Mesothelial cell of epicardium (in vitro differentiated cells): ENCODE results near the gene SLC24A3. TPM values are rescaled to one million over a fixed set of nuclear protein-coding genes. Genes with fewer than 3 reads are reported as not detected.

Experiments used
- DNase-seq, 2 experiments: peaks; one replicate each; pipeline ENCODE4 v3.0.0; 2021; ENCODE audit warnings: low spot score in 2 of 2; ENCODE audit not compliant: unreplicated experiment in 2 of 2
- H3K27ac Mint-ChIP-seq: 2 replicates; pipeline ENCODE4 v1.8.0; 2021; ENCODE audit warnings: mixed read lengths
- H3K27me3 Mint-ChIP-seq: 2 replicates; pipeline ENCODE4 v1.8.0; 2021; ENCODE audit warnings: low read depth, mixed read lengths
- H3K36me3 Mint-ChIP-seq: 2 replicates; pipeline ENCODE4 v1.8.0; 2021; ENCODE audit warnings: mixed read lengths
- H3K4me1 Mint-ChIP-seq: 2 replicates; pipeline ENCODE4 v1.8.0; 2021; ENCODE audit warnings: mixed read lengths
- H3K4me3 Mint-ChIP-seq: 2 replicates; pipeline ENCODE4 v1.8.0; 2021; ENCODE audit warnings: mild to moderate bottlenecking, moderate library complexity, mixed read lengths
- H3K9me3 Mint-ChIP-seq: 2 replicates; pipeline ENCODE4 v1.8.0; 2021; ENCODE audit warnings: mixed read lengths
- CTCF ChIP-seq: fragments of 200-600 bp; sonication (generic); IDR thresholded peaks from one replicate; pipeline ENCODE4 v1.5.0; 2021; ENCODE audit warnings: antibody characterized with exemption; ENCODE audit not compliant: unreplicated experiment
- total RNA-seq: library from RNA; stranded (reverse); gene quantifications from 3 replicates; pipeline ENCODE4 v1.2.1, GENCODE V29; 2021

The SLC24A3 gene
- total RNA-seq, 1 donor from 2014 or later: 3.2 TPM

DNA sequence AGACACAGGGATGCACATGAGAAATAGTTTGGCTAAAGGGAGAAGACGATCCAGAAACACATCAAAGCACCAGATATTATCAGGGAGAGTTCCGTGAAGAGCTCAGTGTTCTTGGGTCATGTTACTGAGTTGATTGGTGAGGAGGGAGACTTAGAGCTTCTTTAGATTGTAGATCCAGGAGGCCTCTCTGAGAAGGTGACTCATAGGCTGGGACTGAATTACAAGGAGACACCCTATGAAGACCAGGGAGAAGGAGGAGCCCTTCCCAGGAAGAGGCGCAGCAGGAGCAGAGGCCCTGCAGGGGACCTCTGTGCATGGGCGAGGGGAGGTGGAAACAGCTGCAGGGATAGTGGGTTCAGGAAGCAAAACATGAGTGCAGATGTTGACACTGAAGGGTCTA lies 196.5 kb downstream of the SLC24A3 start:
- H3K4me3 Mint-ChIP-seq: no peak overlapping the region
- no peak for DNase-seq
- peaks cover 4% of the 10 kb centered on the region for H3K9me3 Mint-ChIP-seq
- H3K4me1 Mint-ChIP-seq: peaks cover 39% of the 10 kb centered on the region
- no peaks in the 10 kb centered on the region for H3K27me3 Mint-ChIP-seq
- H3K36me3 Mint-ChIP-seq: no peaks in the 10 kb centered on the region
- H3K27ac Mint-ChIP-seq: peak overlapping the region; percentile 33
- TF ChIP-seq CTCF: no peak

DNA sequence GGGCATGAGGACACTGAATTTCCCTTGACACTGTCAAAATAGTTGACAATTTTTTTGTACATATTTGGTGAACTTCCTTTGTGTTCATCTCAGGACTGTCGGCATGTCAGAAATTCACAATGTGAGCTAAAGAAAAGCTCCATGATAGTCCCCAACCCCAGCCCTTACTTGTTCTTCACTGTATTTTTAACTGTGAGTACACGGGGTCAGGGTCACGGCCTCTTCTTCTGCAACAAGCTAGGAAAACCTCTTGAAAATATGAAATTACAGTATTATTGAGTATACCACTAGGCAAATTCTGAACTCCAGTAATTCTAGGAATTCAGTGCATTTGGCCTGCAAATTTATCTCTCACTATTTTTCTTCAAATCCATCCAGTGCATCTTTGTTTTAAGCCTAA lies 199.4 kb downstream of the SLC24A3 start:
- H3K27me3 Mint-ChIP-seq: no peaks in the 10 kb centered on the region
- peaks cover 4% of the 10 kb centered on the region for H3K9me3 Mint-ChIP-seq
- H3K4me1 Mint-ChIP-seq: peaks cover 21% of the 10 kb centered on the region
- DNase-seq: no peak
- H3K27ac Mint-ChIP-seq: no peak overlapping the region
- H3K4me3 Mint-ChIP-seq: no peak overlapping the region
- H3K36me3 Mint-ChIP-seq: no peaks in the 10 kb centered on the region
- TF ChIP-seq CTCF: no peak

DNA sequence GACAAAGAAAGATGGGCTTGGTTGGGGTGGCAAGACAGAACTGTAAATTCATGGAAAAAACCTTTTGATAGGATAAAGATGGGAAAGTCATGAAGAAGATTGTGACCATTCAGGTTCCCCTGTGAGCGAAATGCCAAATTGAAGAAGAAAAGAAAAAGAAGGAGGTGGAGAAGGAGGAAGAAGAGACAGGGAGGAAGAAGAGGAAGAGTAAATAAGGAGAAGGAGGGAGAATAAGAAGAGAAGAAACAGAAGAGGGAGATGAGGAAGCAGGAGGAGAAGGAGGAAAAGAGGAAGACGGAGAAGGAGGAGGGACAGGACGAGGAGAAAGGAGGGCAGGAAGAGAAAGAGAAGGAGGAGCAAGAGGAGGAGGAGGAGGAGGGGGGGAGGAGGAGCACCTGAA lies 199.8 kb downstream of the SLC24A3 start:
- no peak for DNase-seq
- H3K36me3 Mint-ChIP-seq: no peaks in the 10 kb centered on the region
- H3K9me3 Mint-ChIP-seq: peaks cover 4% of the 10 kb centered on the region
- H3K27ac Mint-ChIP-seq: no peak overlapping the region
- no peaks in the 10 kb centered on the region for H3K27me3 Mint-ChIP-seq
- no peak overlapping the region for H3K4me3 Mint-ChIP-seq
- TF ChIP-seq CTCF: no peak
- peaks cover 16% of the 10 kb centered on the region for H3K4me1 Mint-ChIP-seq

GRCh38 chr20:19414600-19414999 lies 202.2 kb downstream of the SLC24A3 start:
- no peaks in the 10 kb centered on the region for H3K27me3 Mint-ChIP-seq
- peaks cover 10% of the 10 kb centered on the region for H3K9me3 Mint-ChIP-seq
- H3K27ac Mint-ChIP-seq: no peak overlapping the region
- no peaks in the 10 kb centered on the region for H3K4me1 Mint-ChIP-seq
- H3K36me3 Mint-ChIP-seq: no peaks in the 10 kb centered on the region
- H3K4me3 Mint-ChIP-seq: no peak overlapping the region
- no peak for DNase-seq
- TF ChIP-seq CTCF: no peak

DNA sequence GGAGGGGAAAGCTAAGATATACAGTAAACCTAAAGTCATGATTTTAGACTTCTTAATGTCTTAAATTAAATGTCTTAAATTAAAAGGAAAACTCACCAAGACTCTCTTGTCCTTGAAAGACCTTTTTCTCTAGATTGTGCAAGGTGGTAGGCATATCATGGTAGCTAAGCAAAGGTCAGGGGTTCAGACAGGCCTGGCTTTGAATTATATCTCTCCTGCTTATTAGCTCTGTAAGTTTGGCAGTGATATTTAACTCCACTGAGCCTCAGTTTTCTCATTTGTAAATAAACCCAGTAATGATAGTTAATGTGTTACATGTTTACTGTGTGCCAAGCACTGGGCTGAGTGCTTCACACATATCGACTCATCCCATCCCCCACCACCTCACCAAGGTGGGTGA lies 203.3 kb downstream of the SLC24A3 start:
- H3K4me1 Mint-ChIP-seq: no peaks in the 10 kb centered on the region
- H3K4me3 Mint-ChIP-seq: no peak overlapping the region
- no peak for DNase-seq
- peaks cover 6% of the 10 kb centered on the region for H3K9me3 Mint-ChIP-seq
- no peak overlapping the region for H3K27ac Mint-ChIP-seq
- no peaks in the 10 kb centered on the region for H3K27me3 Mint-ChIP-seq
- no peak for TF ChIP-seq CTCF
- H3K36me3 Mint-ChIP-seq: no peaks in the 10 kb centered on the region

GRCh38 chr20:19416627-19417026 lies 204.2 kb downstream of the SLC24A3 start:
- TF ChIP-seq CTCF: no peak
- Mint-ChIP-seq H3K27ac (no peak overlapping the region), H3K4me1 (no peaks in the 10 kb centered on the region), H3K36me3 (no peaks in the 10 kb centered on the region), H3K4me3 (no peak overlapping the region), H3K27me3 (peaks cover 2% of the 10 kb centered on the region), H3K9me3 (peaks cover 10% of the 10 kb centered on the region)
- DNase-seq: no peak
